ENCODE data around the gene ADGRL2.

Gene ADGRL2

GRCh38 chr1:81920886-81921285 lies 120.2 kb downstream of the ADGRL2 start:
- DNase-seq = no peak

GRCh38 chr1:81921344-81921743 lies 120.6 kb downstream of the ADGRL2 start:
- DNase-seq = peak in 1 of 3 experiments; percentile 51

GRCh38 chr1:81921851-81922462 lies 121.2 kb downstream of the ADGRL2 start:
- no peak for DNase-seq

GRCh38 chr1:81922955-81923354 lies 122.2 kb downstream of the ADGRL2 start:
- no peak for DNase-seq

GRCh38 chr1:81929106-81929505 lies 128.4 kb downstream of the ADGRL2 start:
- no peak for DNase-seq

- DNase-seq = no peak
Observed at GRCh38 chr1:81936853-81937252, 136.1 kb downstream of the ADGRL2 start.

GRCh38 chr1:81937791-81938450 lies 137.2 kb downstream of the ADGRL2 start:
- no peak for DNase-seq

- peak in 1 of 3 experiments; percentile 34 for DNase-seq
Observed at GRCh38 chr1:81948495-81948894, 147.8 kb downstream of the ADGRL2 start.

GRCh38 chr1:81949421-81949820 lies 148.7 kb downstream of the ADGRL2 start:
- no peak for DNase-seq

- peak in 1 of 3 experiments; percentile 56 for DNase-seq
Observed at GRCh38 chr1:81950037-81950436, 149.3 kb downstream of the ADGRL2 start.

GRCh38 chr1:81950591-81951244 lies 150.0 kb downstream of the ADGRL2 start:
- no peak for DNase-seq

- DNase-seq = peak; percentile 58 to 94 (median 63)
Observed at GRCh38 chr1:81954534-81955020, 153.8 kb downstream of the ADGRL2 start.

GRCh38 chr1:81967951-81968350 lies 167.2 kb downstream of the ADGRL2 start:
- DNase-seq = peak in 2 of 3 experiments; percentile 13 to 67

- no peak for DNase-seq
Observed at GRCh38 chr1:81970416-81970815, 169.7 kb downstream of the ADGRL2 start.

- peak in 1 of 3 experiments; percentile 30 for DNase-seq
Observed at GRCh38 chr1:81974222-81974841, 173.6 kb downstream of the ADGRL2 start.

GRCh38 chr1:81974883-81975555 lies 174.3 kb downstream of the ADGRL2 start:
- peak in 2 of 3 experiments; percentile 52 to 87 for DNase-seq

- DNase-seq = no peak
Observed at GRCh38 chr1:81976539-81976938, 175.8 kb downstream of the ADGRL2 start.

- DNase-seq = no peak
Observed at GRCh38 chr1:81978945-81979344, 178.2 kb downstream of the ADGRL2 start.

GRCh38 chr1:81982523-81982922 lies 181.8 kb downstream of the ADGRL2 start:
- no peak for DNase-seq

- DNase-seq = no peak
Observed at GRCh38 chr1:81989524-81989923, 188.8 kb downstream of the ADGRL2 start.

- no peak for DNase-seq
Observed at GRCh38 chr1:81990241-81990640, 189.5 kb downstream of the ADGRL2 start.

GRCh38 chr1:81998165-81998564 lies 197.4 kb downstream of the ADGRL2 start:
- no peak for DNase-seq

GRCh38 chr1:81999364-81999763 lies 198.6 kb downstream of the ADGRL2 start:
- DNase-seq = no peak
